Measurements from ENCODE around the gene JUP. TPM values are rescaled to one million over a fixed set of nuclear protein-coding genes. Genes with fewer than 3 reads are reported as not detected.
A peak's percentile ranks its signal among the peaks of the same experiment; 100 is the strongest.

The JUP gene
- total RNA-seq, 2 donors from 2014 or later, result 0.63 to 1.4 TPM

DNA sequence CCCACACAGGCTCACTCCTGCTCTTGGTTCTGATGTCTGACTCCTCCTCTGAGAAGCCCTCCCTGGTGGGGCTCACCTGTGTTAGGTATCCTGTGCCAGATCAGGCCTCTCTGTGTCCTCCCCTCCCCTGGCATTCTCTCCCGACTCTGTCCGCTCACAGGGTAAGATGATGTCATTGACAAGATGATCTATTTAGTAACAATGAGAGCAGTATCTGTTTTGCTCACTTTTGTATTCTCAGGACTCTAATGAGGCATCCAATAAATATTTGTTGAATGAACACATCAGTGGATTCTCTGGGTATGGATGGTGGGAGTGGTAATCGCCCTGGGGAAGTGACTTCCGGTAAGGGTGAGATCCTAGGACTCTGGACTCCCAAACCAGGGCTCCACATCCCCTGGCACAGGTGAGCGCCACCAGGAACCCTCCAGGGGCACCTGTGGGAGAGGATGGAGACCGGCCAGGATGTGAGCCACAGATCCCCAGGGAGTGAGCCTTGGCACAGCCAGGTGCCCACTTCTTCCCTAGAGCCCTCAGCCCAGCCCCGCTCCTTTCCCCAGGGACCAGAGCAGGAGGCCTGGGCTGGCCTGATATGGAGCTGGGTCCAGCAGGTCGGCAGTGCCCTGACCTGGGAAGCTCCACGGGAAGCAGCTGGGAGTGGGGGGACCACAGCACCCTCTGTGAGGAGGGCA lies 46.7 kb downstream of the JUP start:
- Mint-ChIP-seq H3K4me3 (no peak overlapping the region), H3K27ac (no peak overlapping the region), H3K4me1 (peaks cover 10% of the 10 kb centered on the region), H3K36me3 (ENCODE audit: low read depth) (peaks cover 3% of the 10 kb centered on the region), H3K27me3 (peaks cover 36% of the 10 kb centered on the region)
- DNase-seq (no peak), ATAC-seq (no peak)
- H3K9me3 ChIP-seq (ENCODE audit: control insufficient read depth, low read length, poor library complexity, severe bottlenecking), result no peaks in the 10 kb centered on the region

DNA sequence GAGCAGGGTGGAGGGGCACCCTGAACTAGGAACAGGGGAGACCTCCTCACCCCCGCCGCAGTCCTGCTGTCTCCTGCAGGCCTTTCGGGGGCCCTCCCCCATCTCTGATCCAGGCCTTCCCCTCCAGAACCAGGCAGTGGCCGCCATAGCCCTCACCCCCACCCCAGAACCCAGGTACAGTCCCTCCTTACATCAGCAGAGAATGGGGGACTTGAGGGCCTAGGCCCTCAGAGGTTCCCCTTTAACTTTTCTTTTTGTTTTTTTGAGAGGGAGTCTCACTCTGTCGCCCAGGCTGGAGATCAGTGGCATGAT lies 47.8 kb downstream of the JUP start:
- H3K36me3 Mint-ChIP-seq (ENCODE audit: low read depth), result peaks cover 3% of the 10 kb centered on the region

DNA sequence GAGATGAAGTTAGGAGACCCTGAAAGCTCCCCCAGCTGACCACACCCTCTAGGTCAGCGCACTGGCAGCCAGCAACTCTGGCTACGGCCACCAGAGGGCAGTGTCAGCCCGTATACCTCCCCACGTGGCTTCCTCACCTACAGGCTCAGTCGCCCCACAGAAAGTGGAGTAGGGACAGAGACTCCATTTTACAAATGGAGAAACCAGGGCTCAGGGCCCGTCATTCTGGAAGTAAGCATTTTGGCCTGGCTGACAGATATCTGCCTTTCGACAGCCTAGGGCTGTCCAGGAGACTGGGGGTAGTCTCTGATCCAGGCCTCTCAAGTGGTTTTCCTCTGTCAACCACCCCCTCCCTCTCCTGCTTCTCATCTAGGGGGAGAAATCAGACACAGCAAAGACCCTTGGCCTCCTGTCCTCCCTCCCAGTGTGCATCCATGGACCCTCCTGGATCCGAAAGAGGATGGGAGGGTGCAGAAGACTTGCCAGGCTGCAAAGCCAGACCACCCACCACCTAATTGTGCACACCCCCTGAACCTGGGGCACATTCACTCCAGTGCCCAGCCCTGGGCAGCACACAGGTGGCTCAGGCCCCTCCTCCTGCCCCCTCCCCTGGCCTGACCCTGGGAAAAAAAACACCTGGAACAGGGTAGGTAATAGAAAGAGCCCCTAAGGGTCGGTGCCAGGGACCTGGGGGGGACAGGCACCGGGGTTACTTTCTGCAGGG lies 48.3 kb downstream of the JUP start:
- peak overlapping the region; percentile 21 for H3K27ac Mint-ChIP-seq

More for the DNA sequence above, 47.8 kb downstream of the JUP start:
- H3K27ac Mint-ChIP-seq, result no peak overlapping the region
- no peaks in the 10 kb centered on the region for H3K9me3 ChIP-seq (ENCODE audit: control insufficient read depth, low read length, poor library complexity, severe bottlenecking)
- DNase-seq (no peak), ATAC-seq (no peak)
- H3K4me1 Mint-ChIP-seq, result peaks cover 11% of the 10 kb centered on the region
- peaks cover 36% of the 10 kb centered on the region for H3K27me3 Mint-ChIP-seq
- H3K4me3 Mint-ChIP-seq, result no peak overlapping the region

DNA sequence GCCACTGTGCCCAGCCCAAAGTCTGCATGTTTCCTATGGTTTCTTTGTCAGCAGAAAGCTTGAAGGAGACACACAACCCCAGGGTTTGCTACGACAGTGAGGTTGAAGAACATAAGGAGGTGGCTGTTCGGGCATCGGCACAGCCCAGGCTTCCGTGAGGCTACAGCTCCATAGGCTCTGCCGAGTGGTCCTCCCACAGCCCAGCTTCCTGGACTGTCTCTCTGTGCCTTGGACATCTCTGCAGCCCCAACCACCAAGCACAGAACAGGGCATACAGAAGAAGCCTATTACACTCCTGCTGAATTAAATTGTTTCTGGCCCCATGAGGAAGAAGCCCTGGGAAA lies 48.9 kb downstream of the JUP start:
- H3K36me3 Mint-ChIP-seq (ENCODE audit: low read depth), result peaks cover 3% of the 10 kb centered on the region
- H3K4me3 Mint-ChIP-seq, result peak overlapping the region; percentile 45
- H3K27ac Mint-ChIP-seq, result no peak overlapping the region
- peaks cover 14% of the 10 kb centered on the region for H3K4me1 Mint-ChIP-seq
- DNase-seq, result no peak
- H3K27me3 Mint-ChIP-seq, result peaks cover 37% of the 10 kb centered on the region
- H3K9me3 ChIP-seq (ENCODE audit: control insufficient read depth, low read length, poor library complexity, severe bottlenecking), result no peaks in the 10 kb centered on the region
- peak; percentile 32 for ATAC-seq

More for the DNA sequence above, 48.3 kb downstream of the JUP start:
- H3K4me3 Mint-ChIP-seq, result peak overlapping the region; percentile 45
- ATAC-seq (peak; percentile 94), DNase-seq (peak; percentile 56 to 69 (median 61))
- peaks cover 3% of the 10 kb centered on the region for H3K36me3 Mint-ChIP-seq (ENCODE audit: low read depth)
- H3K4me1 Mint-ChIP-seq, result peaks cover 14% of the 10 kb centered on the region
- H3K9me3 ChIP-seq (ENCODE audit: control insufficient read depth, low read length, poor library complexity, severe bottlenecking), result no peaks in the 10 kb centered on the region
- peaks cover 36% of the 10 kb centered on the region for H3K27me3 Mint-ChIP-seq

DNA sequence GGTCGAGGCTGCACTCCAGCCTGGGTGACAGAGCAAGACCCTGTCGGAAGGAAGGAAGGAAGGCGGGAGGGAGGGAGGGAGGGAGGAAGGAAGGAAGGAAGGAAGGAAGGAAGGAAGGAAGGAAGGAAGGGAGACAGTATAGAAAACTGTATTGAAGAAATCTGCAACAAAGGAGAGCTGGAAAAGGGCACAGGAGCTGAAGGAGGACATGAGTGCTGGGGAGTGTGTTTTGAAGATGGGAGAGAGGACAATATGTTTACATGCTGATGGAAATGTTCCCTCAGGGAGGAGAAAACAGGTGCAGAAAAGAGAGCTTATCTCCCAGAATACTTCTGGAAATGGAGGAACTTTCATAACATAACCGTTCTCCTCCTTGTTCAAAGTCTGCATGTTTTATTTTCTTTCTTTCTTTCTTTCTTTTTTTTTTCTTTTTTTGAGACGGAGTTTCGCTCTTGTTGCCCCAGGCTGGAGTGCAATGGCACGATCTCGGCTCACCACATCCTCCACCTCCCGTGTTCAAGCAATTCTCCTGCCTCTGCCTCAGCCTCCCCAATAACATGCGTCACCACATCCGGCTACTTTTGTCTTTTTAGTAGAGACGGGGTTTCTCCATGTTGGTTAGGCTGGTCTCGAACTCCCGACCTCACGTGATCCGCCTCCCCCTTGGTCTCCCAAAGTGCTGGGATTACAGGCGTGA lies 49.4 kb downstream of the JUP start:
- peaks cover 3% of the 10 kb centered on the region for H3K36me3 Mint-ChIP-seq (ENCODE audit: low read depth)
- peaks cover 14% of the 10 kb centered on the region for H3K4me1 Mint-ChIP-seq
- H3K27ac Mint-ChIP-seq, result no peak overlapping the region
- ATAC-seq, result peak; percentile 8
- H3K9me3 ChIP-seq (ENCODE audit: control insufficient read depth, low read length, poor library complexity, severe bottlenecking), result no peaks in the 10 kb centered on the region
- peaks cover 43% of the 10 kb centered on the region for H3K27me3 Mint-ChIP-seq
- DNase-seq, result no peak
- peak overlapping the region; percentile 45 for H3K4me3 Mint-ChIP-seq

DNA sequence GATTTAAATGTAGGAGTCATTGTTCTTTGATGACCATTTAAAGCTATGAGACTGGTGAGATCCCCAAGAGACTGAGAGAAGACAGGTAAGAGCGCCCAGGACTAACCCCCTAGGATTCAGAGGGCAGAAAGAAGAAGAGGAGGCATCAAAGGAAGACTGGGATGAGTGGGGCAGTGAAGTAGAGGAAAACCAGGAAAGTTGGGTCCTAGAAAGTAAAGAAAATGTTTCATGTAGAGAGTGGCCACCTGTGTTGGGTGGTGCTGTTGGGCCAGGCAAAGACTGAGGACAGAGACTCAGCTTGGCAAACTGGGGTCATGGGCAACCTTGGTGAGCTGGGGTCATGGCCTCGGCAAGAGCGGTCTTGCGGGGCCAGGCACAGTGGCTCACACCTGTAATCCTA lies 50.8 kb downstream of the JUP start:
- ATAC-seq (no peak), DNase-seq (no peak)
- H3K9me3 ChIP-seq (ENCODE audit: control insufficient read depth, low read length, poor library complexity, severe bottlenecking), result no peaks in the 10 kb centered on the region
- Mint-ChIP-seq H3K36me3 (ENCODE audit: low read depth) (peaks cover 3% of the 10 kb centered on the region), H3K4me3 (no peak overlapping the region), H3K27me3 (peaks cover 56% of the 10 kb centered on the region), H3K27ac (no peak overlapping the region), H3K4me1 (peaks cover 14% of the 10 kb centered on the region)

DNA sequence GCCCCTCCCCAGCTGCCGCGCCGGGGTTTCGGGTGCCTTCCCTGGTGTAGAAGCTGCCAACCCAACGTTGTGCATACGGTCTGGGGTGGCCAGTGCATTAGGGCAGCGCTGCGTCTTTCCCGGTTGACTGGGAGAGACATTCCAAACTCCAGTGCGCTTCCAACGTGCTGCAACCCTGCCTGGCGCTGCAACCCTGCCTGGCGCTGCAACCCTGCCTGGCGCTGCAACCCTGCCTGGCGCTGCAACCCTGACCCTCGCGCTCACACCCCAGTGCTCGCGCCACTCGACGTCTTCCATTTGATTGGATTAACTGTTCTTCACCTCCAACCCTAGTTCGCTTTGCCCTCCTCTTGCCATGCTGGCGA lies 51.6 kb downstream of the JUP start:
- Mint-ChIP-seq H3K27me3 (peaks cover 56% of the 10 kb centered on the region), H3K27ac (no peak overlapping the region), H3K4me3 (peak overlapping the region; percentile 78), H3K4me1 (peaks cover 14% of the 10 kb centered on the region), H3K36me3 (ENCODE audit: low read depth) (peaks cover 3% of the 10 kb centered on the region)
- no peaks in the 10 kb centered on the region for H3K9me3 ChIP-seq (ENCODE audit: control insufficient read depth, low read length, poor library complexity, severe bottlenecking)
- DNase-seq (no peak), ATAC-seq (no peak)

DNA sequence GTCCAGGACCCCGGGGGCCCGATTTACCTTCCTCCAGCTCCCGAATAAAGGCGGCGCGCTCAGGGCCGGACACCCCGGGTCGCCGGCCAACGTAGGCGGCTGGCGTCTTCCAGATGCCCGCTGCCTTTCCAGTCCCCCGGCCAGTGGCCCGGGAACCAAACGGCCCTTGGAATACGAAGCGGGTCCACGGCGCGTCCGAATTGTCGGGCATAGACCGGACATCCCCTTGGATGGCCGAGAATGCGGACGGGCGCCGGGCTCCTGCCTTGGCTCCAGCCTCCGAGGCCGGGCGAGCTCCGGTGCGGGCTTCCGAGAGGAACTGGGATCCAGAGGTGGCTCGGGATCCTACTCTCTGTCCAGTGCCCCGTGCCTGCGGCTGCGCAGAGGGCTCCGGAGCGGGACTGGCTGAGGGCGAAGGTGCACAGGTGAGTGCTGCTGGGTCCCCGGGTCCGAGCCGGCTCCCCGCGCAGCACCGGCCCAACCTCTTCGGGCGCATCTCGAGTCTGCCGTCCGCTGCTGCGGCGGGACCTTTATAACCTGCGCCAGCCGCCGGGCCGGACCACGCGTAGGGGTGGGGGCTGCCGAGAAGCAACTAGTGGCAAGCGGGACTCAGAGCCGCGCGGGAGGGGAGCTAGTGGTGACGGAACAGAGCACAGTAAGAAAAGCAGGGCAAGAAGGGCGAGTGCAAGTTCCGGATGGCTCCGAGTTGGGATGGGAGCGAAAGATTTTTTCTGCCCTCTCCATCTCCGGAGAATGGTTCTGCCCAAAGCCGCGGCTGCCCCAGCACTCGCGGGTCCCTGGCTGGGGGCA lies 52.2 kb downstream of the JUP start, which contains the start of gene HAP1:
HAP1 (minus strand) TSS at position 505 of the 810 bp plus-strand sequence; CDS start at position 496, 9 bp downstream.
- DNase-seq (no peak), ATAC-seq (peak; percentile 14)
- H3K9me3 ChIP-seq (ENCODE audit: control insufficient read depth, low read length, poor library complexity, severe bottlenecking), result no peaks in the 10 kb centered on the region
- Mint-ChIP-seq H3K27ac (no peak within 1 kb of the TSS), H3K27me3 (peaks cover 56% of the 10 kb centered on the region), H3K4me1 (peaks cover 14% of the 10 kb centered on the region), H3K4me3 (peak within 1 kb of the TSS; percentile 78), H3K36me3 (ENCODE audit: low read depth) (peaks cover 3% of the 10 kb centered on the region)

DNA sequence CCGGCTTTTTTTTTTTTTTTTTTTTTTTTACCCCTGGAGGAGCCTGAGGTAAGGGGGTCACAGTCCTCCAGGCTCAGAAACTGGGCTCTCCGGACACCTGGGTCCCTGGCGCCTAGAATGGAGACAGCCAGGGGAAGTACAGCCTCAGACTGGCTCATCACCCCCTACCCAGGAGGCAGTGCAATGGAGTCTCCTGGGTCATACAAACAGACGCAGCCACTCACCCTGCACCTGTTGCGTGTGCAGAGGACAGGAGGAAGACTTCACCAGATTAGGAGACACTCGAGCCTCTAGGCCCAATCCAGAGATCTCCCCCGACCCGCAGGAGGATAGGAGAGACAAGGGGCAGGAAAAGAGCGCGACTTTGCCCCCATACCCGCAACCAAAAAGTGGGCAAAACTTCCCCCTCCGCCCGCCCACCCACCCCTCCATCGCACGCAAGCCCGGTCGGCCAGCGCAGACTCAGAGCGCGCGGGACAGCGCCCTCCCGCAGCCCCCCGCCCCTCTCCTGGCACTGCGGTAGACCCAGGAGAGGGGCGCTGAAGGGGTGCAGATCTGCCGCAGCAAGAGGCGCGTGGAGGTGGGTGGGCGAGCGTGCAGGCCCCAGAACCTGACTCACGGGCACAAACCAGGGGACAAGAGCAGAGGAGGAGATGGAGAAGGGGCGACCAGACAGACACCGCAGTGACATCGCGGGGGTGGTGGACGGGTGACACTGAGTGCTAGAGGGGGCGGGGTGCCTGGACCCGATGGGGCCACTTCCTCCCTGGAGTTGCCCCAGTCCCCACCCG lies 53.0 kb downstream of the JUP start:
- Mint-ChIP-seq H3K36me3 (ENCODE audit: low read depth) (peaks cover 3% of the 10 kb centered on the region), H3K4me1 (peaks cover 14% of the 10 kb centered on the region), H3K27me3 (peaks cover 56% of the 10 kb centered on the region), H3K4me3 (peak overlapping the region; percentile 57), H3K27ac (no peak overlapping the region)
- no peak for DNase-seq
- no peak for ATAC-seq
- H3K9me3 ChIP-seq (ENCODE audit: control insufficient read depth, low read length, poor library complexity, severe bottlenecking), result no peaks in the 10 kb centered on the region

DNA sequence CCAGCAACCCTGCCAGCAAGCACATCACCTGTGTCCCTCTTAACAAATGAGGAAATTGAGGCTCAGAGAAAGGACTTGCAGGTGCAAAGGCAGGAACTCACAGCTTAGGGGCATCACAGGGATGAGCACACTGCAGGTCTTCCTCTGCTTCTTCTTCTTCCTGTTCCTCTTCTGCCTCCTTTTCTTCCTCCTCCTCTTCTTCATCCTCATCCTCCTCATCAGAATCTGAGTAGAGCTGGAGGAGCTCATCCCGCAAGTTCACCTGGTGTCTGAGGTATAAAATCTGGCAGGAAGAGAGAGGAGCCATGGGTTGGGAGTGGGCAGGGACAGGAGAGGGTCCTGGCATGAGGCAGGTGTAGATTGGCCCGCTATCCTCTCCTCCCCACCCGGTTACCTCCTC lies 54.7 kb downstream of the JUP start:
- no peaks in the 10 kb centered on the region for H3K9me3 ChIP-seq (ENCODE audit: control insufficient read depth, low read length, poor library complexity, severe bottlenecking)
- ATAC-seq (no peak), DNase-seq (no peak)
- Mint-ChIP-seq H3K36me3 (ENCODE audit: low read depth) (peaks cover 3% of the 10 kb centered on the region), H3K4me3 (no peak overlapping the region), H3K4me1 (peaks cover 10% of the 10 kb centered on the region), H3K27me3 (peaks cover 41% of the 10 kb centered on the region), H3K27ac (no peak overlapping the region)

DNA sequence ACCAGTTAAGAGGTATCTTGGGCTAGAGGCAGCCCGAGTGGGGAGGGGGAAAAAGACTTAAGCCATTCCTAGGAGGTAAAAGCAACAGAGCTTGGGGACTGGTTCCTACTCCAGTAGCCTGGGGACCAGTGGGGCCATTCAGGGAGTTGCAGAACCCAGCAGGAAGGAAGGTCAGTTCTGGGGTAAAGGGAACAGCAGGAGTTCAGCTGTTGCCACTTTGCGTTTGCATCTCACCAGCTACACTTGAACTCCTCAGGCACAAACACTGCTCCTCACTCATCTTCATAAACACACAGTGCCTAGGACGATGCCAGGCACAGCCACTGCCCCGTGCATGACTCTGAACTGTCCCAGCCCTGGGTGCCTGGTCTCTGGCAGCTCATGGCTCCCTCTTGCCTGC lies 56.0 kb downstream of the JUP start:
- no peak for ATAC-seq
- Mint-ChIP-seq H3K4me3 (no peak overlapping the region), H3K27ac (no peak overlapping the region), H3K36me3 (ENCODE audit: low read depth) (no peaks in the 10 kb centered on the region), H3K27me3 (peaks cover 28% of the 10 kb centered on the region), H3K4me1 (peaks cover 7% of the 10 kb centered on the region)
- H3K9me3 ChIP-seq (ENCODE audit: control insufficient read depth, low read length, poor library complexity, severe bottlenecking), result no peaks in the 10 kb centered on the region
- DNase-seq, result no peak

DNA sequence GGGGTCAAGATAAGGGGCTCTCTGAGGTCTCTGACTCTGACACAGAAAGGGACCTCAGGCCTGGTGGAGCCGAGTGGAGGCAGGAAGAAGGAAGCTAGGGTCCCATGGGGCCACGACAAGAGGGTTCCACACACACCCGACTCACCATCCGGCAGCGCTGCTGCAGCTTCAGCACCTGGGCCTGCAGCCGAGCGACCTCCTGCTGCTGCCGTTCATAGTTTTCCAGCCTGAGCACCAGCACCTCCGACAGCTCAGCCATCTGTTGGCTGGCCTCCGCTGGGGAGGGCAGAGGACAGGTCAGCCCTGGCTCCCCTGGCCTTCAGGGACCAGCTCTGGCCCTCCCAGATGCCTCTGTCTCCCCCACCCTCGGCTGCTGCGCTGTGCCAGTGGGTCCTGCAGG lies 58.5 kb downstream of the JUP start:
- Mint-ChIP-seq H3K27me3 (peaks cover 37% of the 10 kb centered on the region), H3K36me3 (ENCODE audit: low read depth) (no peaks in the 10 kb centered on the region), H3K4me1 (peaks cover 3% of the 10 kb centered on the region), H3K27ac (no peak overlapping the region), H3K4me3 (no peak overlapping the region)
- ATAC-seq (no peak), DNase-seq (no peak)
- H3K9me3 ChIP-seq (ENCODE audit: control insufficient read depth, low read length, poor library complexity, severe bottlenecking), result no peaks in the 10 kb centered on the region

Data from T-helper 17 cell (primary cell).